Type B pancreatic cell (in vitro differentiated cells): Measurements from ENCODE around the gene CWC25. TPM values are rescaled to one million over a fixed set of nuclear protein-coding genes. Genes with fewer than 3 reads are reported as not detected.
"Not testable (repeated sequence)": the region's sequence is repeated elsewhere in the genome, so short reads cannot be mapped to it uniquely, and the experiment has no call there.

Experiments used
- DNase-seq: peaks from one replicate; pipeline ENCODE4 v3.0.0; 2021; ENCODE audit warnings: mixed read lengths; ENCODE audit not compliant: unreplicated experiment; ENCODE audit errors: extremely low spot score
- H3K27ac Mint-ChIP-seq: 2 replicates; pipeline ENCODE4 v1.8.0; 2021; ENCODE audit warnings: mild to moderate bottlenecking, mixed read lengths
- H3K27me3 Mint-ChIP-seq: 2 replicates; pipeline ENCODE4 v1.8.0; 2021; ENCODE audit warnings: mixed read lengths
- H3K36me3 Mint-ChIP-seq: 2 replicates; pipeline ENCODE4 v1.8.0; 2021; ENCODE audit warnings: mixed read lengths
- H3K4me1 Mint-ChIP-seq: one replicate; pipeline ENCODE4 v1.8.0; 2021; ENCODE audit warnings: mixed read lengths; ENCODE audit not compliant: unreplicated experiment
- H3K4me3 Mint-ChIP-seq: 2 replicates; pipeline ENCODE4 v1.8.0; 2021; ENCODE audit warnings: mild to moderate bottlenecking, mixed read lengths
- H3K9me3 Mint-ChIP-seq: 2 replicates; pipeline ENCODE4 v1.8.0; 2021; ENCODE audit warnings: mixed read lengths
- CTCF ChIP-seq: fragments of 200-600 bp; sonication (generic); conservative IDR thresholded peaks from 2 replicates; pipeline ENCODE4 v1.5.0; 2021; ENCODE audit warnings: antibody characterized with exemption, mild to moderate bottlenecking
- total RNA-seq: library from RNA; stranded (reverse); gene quantifications from 2 replicates; pipeline ENCODE4 v1.2.1, GENCODE V29; 2021; ENCODE audit warnings: low replicate concordance

Gene CWC25
- total RNA-seq, 1 donor from 2014 or later = 17.7 TPM

DNA sequence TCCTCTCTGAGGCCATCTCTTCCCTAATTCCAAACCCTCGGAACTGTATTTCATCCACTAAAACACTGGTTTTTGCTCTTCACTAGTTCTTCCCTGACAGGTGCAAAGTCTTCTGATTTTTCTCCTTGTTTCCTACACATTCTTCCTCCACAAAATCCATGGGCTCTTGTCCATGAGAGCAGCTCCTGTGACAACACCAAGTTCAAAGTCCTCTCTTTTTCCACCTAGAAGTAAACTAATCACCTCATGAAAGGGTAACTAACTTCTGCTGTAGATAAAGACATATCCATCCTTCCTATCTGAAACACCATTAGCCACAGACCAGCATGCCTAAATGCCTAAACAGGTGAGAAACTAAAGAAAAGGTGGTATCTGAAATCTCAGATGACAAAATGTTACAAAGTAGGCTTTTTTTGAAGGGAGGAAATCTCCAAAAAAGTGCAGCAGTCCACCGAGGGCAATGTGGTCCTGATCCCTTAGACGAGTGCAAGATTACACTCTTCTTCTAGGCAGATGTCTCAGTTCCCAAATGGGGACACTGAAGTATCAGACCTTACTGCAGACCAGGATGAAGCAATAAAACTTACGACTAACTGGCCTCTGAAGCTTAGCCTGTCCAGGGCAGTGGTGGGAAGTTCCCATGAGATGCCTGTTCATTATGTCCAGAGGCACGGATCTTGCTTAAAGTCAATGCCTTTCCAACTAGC lies 28.5 kb downstream of the CWC25 start:
- peak overlapping the region; percentile 46 for H3K27ac Mint-ChIP-seq
- peaks cover 34% of the 10 kb centered on the region for H3K36me3 Mint-ChIP-seq
- H3K4me3 Mint-ChIP-seq = peak overlapping the region; percentile 96
- no peaks in the 10 kb centered on the region for H3K27me3 Mint-ChIP-seq
- no peak for TF ChIP-seq CTCF
- no peak for DNase-seq
- H3K4me1 Mint-ChIP-seq = peaks cover 30% of the 10 kb centered on the region
- H3K9me3 Mint-ChIP-seq = no peaks in the 10 kb centered on the region

DNA sequence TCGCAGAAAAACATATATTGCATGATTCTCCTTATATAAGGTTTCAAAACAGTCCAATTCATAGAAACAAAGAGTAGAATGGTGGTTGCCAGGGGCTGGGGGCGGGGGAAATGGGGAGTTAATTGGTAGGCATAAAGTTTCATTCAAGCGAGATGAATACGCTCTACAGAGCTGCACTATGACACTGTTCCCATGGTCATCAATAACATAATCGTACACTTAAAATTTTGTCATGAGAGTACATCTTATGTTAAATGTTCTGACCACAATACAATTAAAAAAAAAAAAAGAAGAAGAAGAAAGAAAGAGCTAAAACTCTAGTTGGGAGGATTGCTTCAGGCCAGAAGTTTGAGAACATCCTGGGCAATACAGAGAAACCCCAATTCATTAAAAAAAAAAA lies 30.9 kb downstream of the CWC25 start:
- Mint-ChIP-seq H3K27ac (no peak overlapping the region), H3K4me3 (no peak overlapping the region), H3K4me1 (peaks cover 47% of the 10 kb centered on the region), H3K27me3 (no peaks in the 10 kb centered on the region), H3K9me3 (no peaks in the 10 kb centered on the region), H3K36me3 (peaks cover 34% of the 10 kb centered on the region)
- no peak for TF ChIP-seq CTCF
- DNase-seq = no peak

- H3K9me3 Mint-ChIP-seq = no peaks in the 10 kb centered on the region
- peaks cover 23% of the 10 kb centered on the region for H3K36me3 Mint-ChIP-seq
These were observed 34.0 kb downstream of the CWC25 start for GRCh38 chr17:38791162-38791561.

GRCh38 chr17:38790148-38790707 lies 34.9 kb downstream of the CWC25 start:
- H3K4me3 Mint-ChIP-seq, H3K9me3 Mint-ChIP-seq, H3K27ac Mint-ChIP-seq, DNase-seq, H3K27me3 Mint-ChIP-seq: not testable (repeated sequence)
- Mint-ChIP-seq H3K4me1 (peaks cover 26% of the 10 kb centered on the region), H3K36me3 (peaks cover 23% of the 10 kb centered on the region)

More at GRCh38 chr17:38791162-38791561, 34.0 kb downstream of the CWC25 start:
- Mint-ChIP-seq H3K4me3 (no peak overlapping the region), H3K4me1 (peaks cover 26% of the 10 kb centered on the region), H3K27ac (no peak overlapping the region), H3K27me3 (no peaks in the 10 kb centered on the region)
- no peak for TF ChIP-seq CTCF
- no peak for DNase-seq

- H3K27ac Mint-ChIP-seq = peak overlapping the region; percentile 72
- DNase-seq = no peak
- no peak for TF ChIP-seq CTCF
- H3K9me3 Mint-ChIP-seq = no peaks in the 10 kb centered on the region
- H3K27me3 Mint-ChIP-seq = no peaks in the 10 kb centered on the region
- H3K4me1 Mint-ChIP-seq = peaks cover 24% of the 10 kb centered on the region
- peak overlapping the region; percentile 47 for H3K4me3 Mint-ChIP-seq
- peaks cover 20% of the 10 kb centered on the region for H3K36me3 Mint-ChIP-seq
These were observed 35.9 kb downstream of the CWC25 start for GRCh38 chr17:38789185-38789584.

DNA sequence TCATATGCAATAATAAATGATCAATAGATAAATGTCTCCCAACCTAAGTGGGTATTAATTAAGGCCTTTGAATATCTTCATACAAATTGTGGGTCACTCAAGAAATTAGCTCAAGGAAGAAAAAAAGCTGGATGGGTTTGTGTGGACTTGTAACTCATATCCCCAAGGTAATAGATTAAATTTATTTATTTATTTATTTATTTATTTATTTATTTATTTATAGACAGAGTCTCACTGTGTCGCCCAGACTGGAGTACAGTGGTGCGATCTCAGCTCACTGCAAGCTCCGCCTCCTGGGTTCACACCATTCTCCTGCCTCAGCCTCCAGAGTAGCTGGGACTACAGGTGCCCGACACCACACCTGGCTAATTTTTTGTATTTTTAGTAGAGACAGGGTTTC lies 37.1 kb downstream of the CWC25 start:
- DNase-seq, H3K4me3 Mint-ChIP-seq, H3K27ac Mint-ChIP-seq, H3K9me3 Mint-ChIP-seq, H3K27me3 Mint-ChIP-seq: not testable (repeated sequence)
- Mint-ChIP-seq H3K36me3 (peaks cover 17% of the 10 kb centered on the region), H3K4me1 (peaks cover 20% of the 10 kb centered on the region)
